HepG2 (cell line): ENCODE measurements around the gene SOCS1.

Experiments
- EP300 ChIP-seq, 3 experiments: sonication (generic) in 1 of 3; formaldehyde crosslinking in 1 of 3; IDR thresholded peaks; 2 replicates each; pipeline versions ENCODE4 v1.5.1 to v1.6.1; 2011 to 2020; ENCODE audit warnings: low read depth in 2 of 3, low read length in 2 of 3, borderline replicate concordance in 1 of 3, improper control_type of control experiment in 1 of 3, mild to moderate bottlenecking in 1 of 3, missing genetic modification reagents in 1 of 3, moderate library complexity in 1 of 3
- EZH2 ChIP-seq: conservative IDR thresholded peaks from 2 replicates; pipeline ENCODE4 v1.6.1; 2012; ENCODE audit warnings: mild to moderate bottlenecking, low read depth, low read length, moderate library complexity
- GABPA ChIP-seq, 2 experiments: IDR thresholded peaks; 2 replicates each; pipeline ENCODE4 v1.6.1; 2011 to 2016; ENCODE audit warnings: low read depth in 2 of 2, low read length in 1 of 2, missing biosample characterization in 1 of 2, missing genetic modification characterization in 1 of 2
- JARID2 ChIP-seq: sonication (generic); formaldehyde crosslinking; IDR thresholded peaks from 2 replicates; pipeline ENCODE4 v1.8.1; 2023; ENCODE audit warnings: missing genetic modification reagents, inconsistent platforms; ENCODE audit not compliant: insufficient replicate concordance
- MYC ChIP-seq: sonication (generic); formaldehyde crosslinking; IDR thresholded peaks from 2 replicates; pipeline ENCODE4 v1.9.0; 2021; ENCODE audit warnings: missing genetic modification reagents, borderline replicate concordance
- SRSF1 ChIP-seq: fragments of 200-400 bp; formaldehyde crosslinking; optimal IDR thresholded peaks from 2 replicates; pipeline ENCODE3; 2017; ENCODE audit warnings: mild to moderate bottlenecking, low read depth, low read length, moderate library complexity
- TAF1 ChIP-seq: sonication (generic); formaldehyde crosslinking; IDR thresholded peaks from 2 replicates; pipeline ENCODE4 v1.4.0; 2020; ENCODE audit warnings: missing genetic modification reagents
- ZFYVE20 ChIP-seq: sonication (generic); formaldehyde crosslinking; IDR thresholded peaks from 2 replicates; pipeline ENCODE4 v1.8.0; 2023; ENCODE audit warnings: low read depth, mild to moderate bottlenecking, moderate library complexity, missing genetic modification reagents, borderline replicate concordance
- TF ChIP-seq, protein P1 (sequence below): sonication (generic); formaldehyde crosslinking; IDR thresholded peaks from 2 replicates; pipeline ENCODE4 v1.5.0; 2020; ENCODE audit warnings: mild to moderate bottlenecking, missing genetic modification reagents, moderate library complexity
- TF ChIP-seq, protein P2 (sequence below): sonication (generic); formaldehyde crosslinking; IDR thresholded peaks from 2 replicates; pipeline ENCODE4 v1.4.0; 2020; ENCODE audit warnings: missing genetic modification reagents, borderline replicate concordance
- TF ChIP-seq, protein P3 (sequence below): sonication (generic); formaldehyde crosslinking; IDR thresholded peaks from 2 replicates; pipeline ENCODE4 v1.4.0; 2020; ENCODE audit warnings: missing genetic modification reagents

DNA sequence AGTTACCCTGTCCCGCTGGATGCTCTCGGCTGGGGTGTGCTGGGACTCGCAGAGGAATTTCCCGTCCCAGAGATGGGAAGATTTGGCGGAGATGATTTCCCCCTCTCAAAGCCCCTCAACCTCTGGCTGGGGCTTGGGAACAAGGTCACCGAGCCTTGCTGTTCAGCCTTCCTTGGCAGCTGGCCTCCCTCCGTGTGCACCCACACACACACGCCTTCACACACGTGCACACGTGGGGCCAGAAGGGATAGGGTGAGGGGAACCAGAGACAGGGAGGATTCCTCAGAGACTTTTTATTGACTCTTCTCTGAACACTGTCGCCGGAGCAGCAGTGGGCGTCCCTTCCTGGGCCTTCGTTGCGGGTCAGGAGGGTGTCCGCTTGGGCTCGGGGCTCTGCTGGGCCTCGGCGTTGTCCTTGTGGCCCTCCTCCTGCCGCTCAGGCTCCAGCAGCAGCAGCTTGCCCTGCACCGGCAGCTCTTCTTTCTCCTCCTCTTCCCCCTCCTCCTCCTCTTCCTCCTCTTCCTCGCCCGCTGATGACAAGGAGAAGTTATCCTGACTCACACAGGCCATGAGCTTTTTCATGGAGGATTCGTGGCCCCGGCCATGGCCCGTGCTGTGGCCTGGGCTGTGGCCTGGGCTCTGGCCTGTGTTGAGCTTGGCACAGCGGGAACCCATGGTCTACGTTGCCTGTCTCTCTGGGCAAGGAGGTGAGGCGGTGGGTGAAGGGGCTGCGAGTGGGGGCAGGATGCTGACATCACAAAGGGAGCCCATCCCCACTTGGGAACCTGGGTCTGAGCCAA, 17.1 kb upstream of the SOCS1 start, which contains the start of gene PRM3:
- TF ChIP-seq EZH2: no peak
- TF ChIP-seq EP300 (IDR thresholded peaks at IDR 0.05; ENCODE audit: low read depth in 2 of 2, low read length in 2 of 2): no peak
- no peak for TF ChIP-seq EP300 (CRISPR knock-in tag; IDR thresholded peaks at IDR 0.05; ENCODE audit: borderline replicate concordance)
- TF ChIP-seq JARID2 (CRISPR knock-in tag): no peak
- TF ChIP-seq TAF1 (CRISPR knock-in tag): no peak
- TF ChIP-seq, protein P1, sequence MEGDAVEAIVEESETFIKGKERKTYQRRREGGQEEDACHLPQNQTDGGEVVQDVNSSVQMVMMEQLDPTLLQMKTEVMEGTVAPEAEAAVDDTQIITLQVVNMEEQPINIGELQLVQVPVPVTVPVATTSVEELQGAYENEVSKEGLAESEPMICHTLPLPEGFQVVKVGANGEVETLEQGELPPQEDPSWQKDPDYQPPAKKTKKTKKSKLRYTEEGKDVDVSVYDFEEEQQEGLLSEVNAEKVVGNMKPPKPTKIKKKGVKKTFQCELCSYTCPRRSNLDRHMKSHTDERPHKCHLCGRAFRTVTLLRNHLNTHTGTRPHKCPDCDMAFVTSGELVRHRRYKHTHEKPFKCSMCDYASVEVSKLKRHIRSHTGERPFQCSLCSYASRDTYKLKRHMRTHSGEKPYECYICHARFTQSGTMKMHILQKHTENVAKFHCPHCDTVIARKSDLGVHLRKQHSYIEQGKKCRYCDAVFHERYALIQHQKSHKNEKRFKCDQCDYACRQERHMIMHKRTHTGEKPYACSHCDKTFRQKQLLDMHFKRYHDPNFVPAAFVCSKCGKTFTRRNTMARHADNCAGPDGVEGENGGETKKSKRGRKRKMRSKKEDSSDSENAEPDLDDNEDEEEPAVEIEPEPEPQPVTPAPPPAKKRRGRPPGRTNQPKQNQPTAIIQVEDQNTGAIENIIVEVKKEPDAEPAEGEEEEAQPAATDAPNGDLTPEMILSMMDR (CRISPR knock-in tag): no peak
- TF ChIP-seq SRSF1: no peak
- no peak for TF ChIP-seq ZFYVE20 (CRISPR knock-in tag)
- no peak for TF ChIP-seq MYC (CRISPR knock-in tag)
- TF ChIP-seq, protein P2, sequence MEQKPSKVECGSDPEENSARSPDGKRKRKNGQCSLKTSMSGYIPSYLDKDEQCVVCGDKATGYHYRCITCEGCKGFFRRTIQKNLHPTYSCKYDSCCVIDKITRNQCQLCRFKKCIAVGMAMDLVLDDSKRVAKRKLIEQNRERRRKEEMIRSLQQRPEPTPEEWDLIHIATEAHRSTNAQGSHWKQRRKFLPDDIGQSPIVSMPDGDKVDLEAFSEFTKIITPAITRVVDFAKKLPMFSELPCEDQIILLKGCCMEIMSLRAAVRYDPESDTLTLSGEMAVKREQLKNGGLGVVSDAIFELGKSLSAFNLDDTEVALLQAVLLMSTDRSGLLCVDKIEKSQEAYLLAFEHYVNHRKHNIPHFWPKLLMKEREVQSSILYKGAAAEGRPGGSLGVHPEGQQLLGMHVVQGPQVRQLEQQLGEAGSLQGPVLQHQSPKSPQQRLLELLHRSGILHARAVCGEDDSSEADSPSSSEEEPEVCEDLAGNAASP (CRISPR knock-in tag): no peak
- TF ChIP-seq, protein P3, sequence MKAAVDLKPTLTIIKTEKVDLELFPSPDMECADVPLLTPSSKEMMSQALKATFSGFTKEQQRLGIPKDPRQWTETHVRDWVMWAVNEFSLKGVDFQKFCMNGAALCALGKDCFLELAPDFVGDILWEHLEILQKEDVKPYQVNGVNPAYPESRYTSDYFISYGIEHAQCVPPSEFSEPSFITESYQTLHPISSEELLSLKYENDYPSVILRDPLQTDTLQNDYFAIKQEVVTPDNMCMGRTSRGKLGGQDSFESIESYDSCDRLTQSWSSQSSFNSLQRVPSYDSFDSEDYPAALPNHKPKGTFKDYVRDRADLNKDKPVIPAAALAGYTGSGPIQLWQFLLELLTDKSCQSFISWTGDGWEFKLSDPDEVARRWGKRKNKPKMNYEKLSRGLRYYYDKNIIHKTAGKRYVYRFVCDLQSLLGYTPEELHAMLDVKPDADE (CRISPR knock-in tag): no peak
- TF ChIP-seq GABPA (IDR thresholded peaks at IDR 0.05; ENCODE audit: low read depth, low read length): no peak
- TF ChIP-seq GABPA (CRISPR knock-in tag; IDR thresholded peaks at IDR 0.05; ENCODE audit: low read depth): no peak
